H1 (cell line): ENCODE measurements around the gene INO80. TPM values are rescaled to one million over a fixed set of nuclear protein-coding genes. Genes with fewer than 3 reads are reported as not detected.

ENCODE experiments used
- CTCF ChIA-PET: fragments of 300-600 bp; sonication (Branson Sonifier 250); formaldehyde crosslinking; loops from one replicate; lab custom pipeline; 2021; ENCODE audit not compliant: partially characterized antibody; lab: Charles Lee
- POLR2A ChIA-PET: fragments of 300-600 bp; sonication (Branson Sonifier 250); formaldehyde crosslinking; loops from one replicate; lab custom pipeline; 2021; ENCODE audit warnings: inconsistent platforms; ENCODE audit not compliant: partially characterized antibody; lab: Charles Lee
- DNase-seq, 2 experiments: peaks; one replicate each; pipeline versions ENCODE4 v3.0.0 to v3.0.0-alpha.2; 2010 to 2022; ENCODE audit warnings: low spot score in 2 of 2, low read depth in 1 of 2, mixed read lengths in 1 of 2
- FAIRE-seq: peaks from 2 replicates; lab custom pipeline; 2011; peaks lifted over from hg19 to GRCh38; lab: Jason Lieb, UNC
- H2AFZ ChIP-seq: 2 replicates; pipeline ENCODE4 v1.8.1; 2012; ENCODE audit warnings: low read length, inconsistent platforms
- H2AK5ac ChIP-seq: 2 replicates; pipeline ENCODE4 v1.6.1; 2013; ENCODE audit warnings: low read depth, low read length
- H2BK120ac ChIP-seq: replicated peaks from 2 replicates; pipeline ENCODE3; 2013; ENCODE audit warnings: low read depth, low read length, inconsistent platforms
- H2BK12ac ChIP-seq: 2 replicates; pipeline ENCODE4 v1.6.1; 2013; ENCODE audit warnings: low read depth, low read length
- H2BK15ac ChIP-seq: 2 replicates; pipeline ENCODE4 v1.6.1; 2013; ENCODE audit warnings: low read length
- H2BK20ac ChIP-seq: 2 replicates; pipeline ENCODE4 v1.6.1; 2013; ENCODE audit warnings: low read length
- H2BK5ac ChIP-seq: 2 replicates; pipeline ENCODE4 v1.6.1; 2013; ENCODE audit warnings: low read depth, low read length
- H3K14ac ChIP-seq: 2 replicates; pipeline ENCODE4 v1.6.1; 2013; ENCODE audit warnings: inconsistent platforms; ENCODE audit not compliant: insufficient read length
- H3K18ac ChIP-seq: 2 replicates; pipeline ENCODE4 v1.6.1; 2013; ENCODE audit warnings: low read length; ENCODE audit errors: extremely low read depth
- H3K23ac ChIP-seq: 2 replicates; pipeline ENCODE4 v1.6.1; 2013; ENCODE audit warnings: inconsistent platforms; ENCODE audit not compliant: insufficient read length
- H3K23me2 ChIP-seq: 2 replicates; pipeline ENCODE4 v1.6.1; 2013; ENCODE audit warnings: low read depth, low read length
- H3K27ac ChIP-seq: 2 replicates; pipeline ENCODE4 v1.6.1; 2011; ENCODE audit warnings: low read depth, low read length, inconsistent platforms
- H3K27me3 ChIP-seq, 4 experiments: replicated peaks in 1 of 4; 1 replicate in 1 of 4; 2 replicates in 3 of 4; pipeline versions ENCODE4 v1.6.1 to v1.8.1; 2011 to 2013; ENCODE audit warnings: low read length in 3 of 4, mild to moderate bottlenecking in 3 of 4, inconsistent platforms in 2 of 4, mixed read lengths in 2 of 4, moderate library complexity in 1 of 4; ENCODE audit not compliant: control insufficient read depth in 3 of 4, insufficient read depth in 3 of 4; ENCODE audit errors: extremely low read depth in 1 of 4
- H3K36me3 ChIP-seq, 4 experiments: 2 replicates each; pipeline versions ENCODE4 v1.6.1 to v1.8.1; 2011 to 2013; ENCODE audit warnings: mild to moderate bottlenecking in 4 of 4, low read length in 3 of 4, moderate library complexity in 2 of 4, control low read depth in 1 of 4, inconsistent platforms in 1 of 4; ENCODE audit not compliant: insufficient read depth in 4 of 4, control insufficient read depth in 2 of 4
- H3K4ac ChIP-seq: replicated peaks from 2 replicates; pipeline ENCODE3; 2013; ENCODE audit warnings: low read length, low read depth, mixed read lengths, inconsistent platforms; ENCODE audit not compliant: insufficient read length
- H3K4me1 ChIP-seq, 4 experiments: replicated peaks in 1 of 4; 1 replicate in 1 of 4; 2 replicates in 3 of 4; pipeline versions ENCODE4 v1.6.1 to v1.8.1; 2011 to 2013; ENCODE audit warnings: low read length in 3 of 4, inconsistent platforms in 2 of 4, mixed read lengths in 1 of 4; ENCODE audit not compliant: insufficient read depth in 4 of 4, control insufficient read depth in 3 of 4
- H3K4me2 ChIP-seq, 2 experiments: 2 replicates each; pipeline versions ENCODE4 v1.6.1 to v1.8.1; 2011 to 2013; ENCODE audit warnings: low read depth in 2 of 2, low read length in 2 of 2, control low read depth in 1 of 2, inconsistent platforms in 1 of 2, mild to moderate bottlenecking in 1 of 2; ENCODE audit not compliant: insufficient read depth in 1 of 2
- H3K4me3 ChIP-seq, 4 experiments: fragments of 200-600, 300-600 bp in 1 of 4; sonication (generic), shearing (Covaris generic), sonication (Bioruptor Twin) in 1 of 4; 2 replicates each; pipeline versions ENCODE4 v1.5.1 to v1.8.1; 2011 to 2016; ENCODE audit warnings: low read length in 4 of 4, low read depth in 3 of 4, control low read depth in 2 of 4, inconsistent platforms in 2 of 4, mild to moderate bottlenecking in 2 of 4, mixed read lengths in 1 of 4, moderate library complexity in 1 of 4; ENCODE audit not compliant: insufficient read depth in 2 of 4; ENCODE audit errors: extremely low read depth in 1 of 4
- H3K56ac ChIP-seq: replicated peaks from 2 replicates; pipeline ENCODE3; 2013; ENCODE audit warnings: low read depth, mild to moderate bottlenecking, mixed read lengths, low read length, inconsistent platforms; ENCODE audit not compliant: insufficient read length
- H3K79me1 ChIP-seq: 2 replicates; pipeline ENCODE4 v1.6.1; 2013; ENCODE audit warnings: low read depth, low read length, control low read depth
- H3K79me2 ChIP-seq, 2 experiments: 2 replicates each; pipeline versions ENCODE4 v1.6.1 to v1.8.1; 2012 to 2013; ENCODE audit warnings: low read length in 2 of 2, mild to moderate bottlenecking in 2 of 2, inconsistent platforms in 1 of 2; ENCODE audit not compliant: insufficient read depth in 2 of 2, control insufficient read depth in 1 of 2
- H3K9ac ChIP-seq, 4 experiments: replicated peaks in 1 of 4; 1 replicate in 1 of 4; 2 replicates in 3 of 4; pipeline versions ENCODE4 v1.6.1 to v1.8.1; 2011 to 2013; ENCODE audit warnings: low read depth in 3 of 4, low read length in 3 of 4, control low read depth in 2 of 4, mild to moderate bottlenecking in 2 of 4, moderate library complexity in 2 of 4, inconsistent platforms in 1 of 4; ENCODE audit errors: extremely low read depth in 1 of 4
- H3K9me3 ChIP-seq, 2 experiments: 2 replicates each; pipeline versions ENCODE4 v1.6.1 to v1.8.1; 2012 to 2013; ENCODE audit warnings: mild to moderate bottlenecking in 2 of 2, moderate library complexity in 2 of 2, control low read depth in 1 of 2, inconsistent platforms in 1 of 2, low read depth in 1 of 2, low read length in 1 of 2, mixed read lengths in 1 of 2; ENCODE audit not compliant: insufficient read depth in 2 of 2
- H4K20me1 ChIP-seq, 2 experiments: replicated peaks in 1 of 2; 2 replicates each; pipeline versions ENCODE3 to v1.8.1; 2011 to 2013; ENCODE audit warnings: inconsistent platforms in 2 of 2, low read length in 2 of 2, mild to moderate bottlenecking in 1 of 2; ENCODE audit not compliant: insufficient read depth in 2 of 2, control insufficient read depth in 1 of 2
- H4K5ac ChIP-seq: 2 replicates; pipeline ENCODE4 v1.6.1; 2013; ENCODE audit warnings: low read length, low read depth, mixed read lengths, inconsistent platforms; ENCODE audit not compliant: insufficient read length
- H4K8ac ChIP-seq: 2 replicates; pipeline ENCODE4 v1.8.0; 2013; ENCODE audit warnings: mild to moderate bottlenecking, moderate library complexity, low read length, inconsistent platforms; ENCODE audit not compliant: insufficient read depth; ENCODE audit errors: extremely low read depth
- H4K91ac ChIP-seq: replicated peaks from 2 replicates; pipeline ENCODE3; 2013; ENCODE audit warnings: low read length, mixed read lengths, inconsistent platforms; ENCODE audit not compliant: insufficient read length
- ATF2 ChIP-seq: IDR thresholded peaks from 2 replicates; pipeline ENCODE4 v1.6.1; 2012; ENCODE audit warnings: low read length, inconsistent platforms
- BCL11A ChIP-seq, 2 experiments: IDR thresholded peaks; one replicate each; pipeline ENCODE4 v1.6.1; 2011; ENCODE audit warnings: low read depth in 2 of 2, low read length in 2 of 2, mild to moderate bottlenecking in 2 of 2
- CBX5 ChIP-seq: fragments of 300-800, 300-1000 bp; sonication (generic); IDR thresholded peaks from 2 replicates; pipeline ENCODE4 v1.7.1; 2016; ENCODE audit warnings: antibody characterized with exemption, low read length, low read depth
- CEBPB ChIP-seq: IDR thresholded peaks from 2 replicates; pipeline ENCODE4 v1.6.1; 2012; ENCODE audit warnings: low read depth, low read length
- CREB1 ChIP-seq: IDR thresholded peaks from 2 replicates; pipeline ENCODE4 v1.6.1; 2012; ENCODE audit warnings: inconsistent platforms
- HDAC6 ChIP-seq: IDR thresholded peaks from one replicate; pipeline ENCODE4 v1.7.1; 2012; ENCODE audit warnings: low read depth, mild to moderate bottlenecking, inconsistent platforms, low read length, moderate library complexity
- JUND ChIP-seq: IDR thresholded peaks from 2 replicates; pipeline ENCODE4 v1.6.1; 2011; ENCODE audit warnings: mild to moderate bottlenecking, improper control_type of control experiment, low read length
- SP1 ChIP-seq: IDR thresholded peaks from 2 replicates; pipeline ENCODE4 v1.6.1; 2011; ENCODE audit warnings: low read depth, low read length
- SUZ12 ChIP-seq: fragments of 200-600 bp; sonication (generic); IDR thresholded peaks from 2 replicates; pipeline ENCODE4 v1.6.1; 2012; ENCODE audit warnings: mild to moderate bottlenecking, inconsistent platforms, low read length, moderate library complexity, mixed read lengths
- TAF1 ChIP-seq: IDR thresholded peaks from 2 replicates; pipeline ENCODE4 v1.6.1; 2011; ENCODE audit warnings: mild to moderate bottlenecking, low read depth, low read length
- TCF12 ChIP-seq: IDR thresholded peaks from 2 replicates; pipeline ENCODE4 v1.6.1; 2011; ENCODE audit warnings: low read depth, mild to moderate bottlenecking, low read length
- WGBS, 2 experiments: shearing (Covaris generic) in 1 of 2; methylation state at CpG; one replicate each; pipeline versions ENCODE4 v1.1.6 to v1.1.7; 2013 to 2015; ENCODE audit warnings: low lambda C conversion rate in 2 of 2, mixed read lengths in 2 of 2, inconsistent platforms in 1 of 2, low coverage in 1 of 2, missing lambda C conversion rate in 1 of 2; ENCODE audit not compliant: insufficient replicate concordance in 2 of 2, insufficient coverage in 1 of 2, insufficient read length in 1 of 2; ENCODE audit errors: extremely low coverage in 1 of 2, missing lambda C conversion rate in 1 of 2; 5-methylcytosine and 5-hydroxymethylcytosine counted together
- polyA plus RNA-seq, 7 experiments: library from polyadenylated mRNA; depleted of rRNA in 3 of 7; stranded (reverse) in 5 of 7; unstranded in 2 of 7; fragments of >200 nt in 5 of 7; fragments of 200-250 nt in 2 of 7; gene quantifications; 1 replicate in 5 of 7; 2 replicates in 1 of 7; 4 replicates in 1 of 7; pipeline versions ENCODE4 v1.2.1 to v1.2.3, GENCODE V29; 2011 to 2013; ENCODE audit warnings: missing spikeins in 2 of 7, mixed read lengths in 2 of 7
- total RNA-seq: library from RNA; stranded (reverse); fragmentation: NEBNext Ultra II Directional; extraction: Animal tissue kit (Norgen Biotek cat#: 25700); gene quantifications from 2 replicates; pipeline ENCODE4 v1.2.1, GENCODE V29; 2021
- TF ChIP-seq, protein P1 (sequence below): IDR thresholded peaks from 2 replicates; pipeline ENCODE4 v1.6.1; 2012; ENCODE audit warnings: inconsistent platforms

Gene INO80
- total and polyA plus RNA-seq, 2 of the 8 experiments (the other 6 are each of a cell fraction or from before 2014, with no cell fraction given) = 4.3 to 24.5 TPM

DNA sequence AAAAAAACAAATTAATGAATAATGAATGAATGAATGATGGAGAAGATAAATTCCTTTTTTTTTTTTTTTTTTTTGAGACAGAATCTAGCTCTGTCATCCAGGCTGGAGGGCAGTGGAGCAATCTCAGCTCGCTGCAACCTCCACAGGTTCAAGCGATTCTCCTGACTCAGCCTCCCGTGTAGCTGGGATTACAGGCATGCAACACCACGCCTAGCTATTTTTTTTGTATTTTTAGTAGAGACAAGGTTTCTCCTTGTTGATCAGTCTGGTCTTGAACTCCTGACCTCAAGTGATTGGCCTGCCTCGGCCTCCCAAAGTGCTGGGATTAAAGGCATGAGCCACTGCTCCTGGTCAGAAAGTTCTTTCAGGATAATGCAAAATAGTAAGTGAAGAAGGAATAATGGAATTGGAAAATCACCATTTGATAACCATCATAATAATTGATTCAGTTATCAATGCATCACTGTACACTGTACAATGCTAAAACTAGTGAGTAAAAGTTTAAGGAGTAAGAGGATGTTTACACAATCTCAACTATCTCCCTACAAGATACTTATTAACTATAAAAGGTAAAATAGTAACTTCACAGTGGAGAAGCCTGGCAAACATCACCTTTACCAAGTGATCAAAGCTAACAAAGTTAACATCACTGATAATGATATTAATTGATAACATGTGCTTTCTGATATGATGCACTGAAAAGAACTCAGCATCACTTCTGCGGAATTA is 12.3 kb upstream of the INO80 start:
- H3K79me2 ChIP-seq = no peaks in the 10 kb centered on the region
- H2AFZ ChIP-seq = no peak overlapping the region
- no peaks in the 10 kb centered on the region for H3K79me1 ChIP-seq
- no peak overlapping the region for H2BK20ac ChIP-seq
- WGBS, 2 experiments = 91% methylated on average over 6 of the region's 6 CpGs; no CpG with 5 or more reads in 1 of the 2 experiments
- H3K23ac ChIP-seq = no peak overlapping the region
- ChIA-PET CTCF (interaction anchor here (0.9 kb wide), 2 partner anchors 12 to 14 kb away, joined by 3 read pairs; no protein-coding TSS in a partner anchor), POLR2A (interaction anchor here (1.4 kb wide), 1 partner anchor 12 kb away, joined by 7 read pairs; the partner anchor contains the start of gene INO80)
- no peak overlapping the region for H2AK5ac ChIP-seq
- H3K4me2 ChIP-seq = no peak overlapping the region
- DNase-seq = no peak
- no peaks in the 10 kb centered on the region for H4K20me1 ChIP-seq
- no peaks in the 10 kb centered on the region for H3K4me1 ChIP-seq
- no peak overlapping the region for H3K4me3 ChIP-seq
- no peak overlapping the region for H4K5ac ChIP-seq
- no peak overlapping the region for H4K91ac ChIP-seq
- H3K23me2 ChIP-seq = no peaks in the 10 kb centered on the region
- no peak overlapping the region for H3K14ac ChIP-seq
- no peak overlapping the region for H2BK120ac ChIP-seq
- H3K4ac ChIP-seq = no peak overlapping the region
- H3K27ac ChIP-seq = no peak overlapping the region
- no peak overlapping the region for H3K9ac ChIP-seq
- no peak overlapping the region for H2BK12ac ChIP-seq
- no peak overlapping the region for H3K56ac ChIP-seq
- H3K9me3 ChIP-seq = no peaks in the 10 kb centered on the region
- FAIRE-seq = no peak
- H2BK5ac ChIP-seq = no peak overlapping the region
- H3K36me3 ChIP-seq = no peaks in the 10 kb centered on the region
- no peak overlapping the region for H4K8ac ChIP-seq
- no peaks in the 10 kb centered on the region for H3K27me3 ChIP-seq
- H2BK15ac ChIP-seq = no peak overlapping the region
- no peak overlapping the region for H3K18ac ChIP-seq
- no peak for TF ChIP-seq ATF2
- TF ChIP-seq CBX5 = no peak
- TF ChIP-seq SUZ12 = no peak
- TF ChIP-seq HDAC6 = no peak
- TF ChIP-seq SP1 = no peak
- no peak for TF ChIP-seq BCL11A (IDR thresholded peaks at IDR 0.05; ENCODE audit: low read depth in 2 of 2, low read length in 2 of 2)
- TF ChIP-seq, protein P1, sequence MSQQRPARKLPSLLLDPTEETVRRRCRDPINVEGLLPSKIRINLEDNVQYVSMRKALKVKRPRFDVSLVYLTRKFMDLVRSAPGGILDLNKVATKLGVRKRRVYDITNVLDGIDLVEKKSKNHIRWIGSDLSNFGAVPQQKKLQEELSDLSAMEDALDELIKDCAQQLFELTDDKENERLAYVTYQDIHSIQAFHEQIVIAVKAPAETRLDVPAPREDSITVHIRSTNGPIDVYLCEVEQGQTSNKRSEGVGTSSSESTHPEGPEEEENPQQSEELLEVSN = no peak
- no peak for TF ChIP-seq TAF1
- no peak for TF ChIP-seq JUND
- no peak for TF ChIP-seq CEBPB
- no peak for TF ChIP-seq TCF12
- no peak for TF ChIP-seq CREB1
